ENCODE results near the gene ECI1. TPM values are rescaled to one million over a fixed set of nuclear protein-coding genes. Genes with fewer than 3 reads are reported as not detected.

Gene ECI1
- total RNA-seq, 4 donors from 2014 or later: 32.4 to 96.5 (median 49.8) TPM

GRCh38 chr16:2295056-2295798 is 43.8 kb upstream of the ECI1 start:
- no peak for TF ChIP-seq CTCF (IDR thresholded peaks at IDR 0.05; ENCODE audit: low read depth)

- no peak for TF ChIP-seq CTCF (IDR thresholded peaks at IDR 0.05; ENCODE audit: low read depth)
These were observed 40.8 kb upstream of the ECI1 start for GRCh38 chr16:2292221-2292620.

- no peak for TF ChIP-seq CTCF (IDR thresholded peaks at IDR 0.05; ENCODE audit: low read depth)
These were observed 37.9 kb upstream of the ECI1 start for GRCh38 chr16:2289282-2289681.

GRCh38 chr16:2288726-2289125 is 37.3 kb upstream of the ECI1 start:
- no peak for TF ChIP-seq CTCF (IDR thresholded peaks at IDR 0.05; ENCODE audit: low read depth)

GRCh38 chr16:2287916-2288547 is 36.6 kb upstream of the ECI1 start:
- no peak for TF ChIP-seq CTCF (IDR thresholded peaks at IDR 0.05; ENCODE audit: low read depth)

GRCh38 chr16:2286550-2286949 is 35.2 kb upstream of the ECI1 start:
- TF ChIP-seq CTCF (IDR thresholded peaks at IDR 0.05; ENCODE audit: low read depth): no peak

- TF ChIP-seq CTCF (IDR thresholded peaks at IDR 0.05; ENCODE audit: low read depth): no peak
These were observed 34.4 kb upstream of the ECI1 start for GRCh38 chr16:2285731-2286191.

Data from subcutaneous adipose tissue (tissue), 4 donors.